ENCODE results near the gene SPAST.

- TF ChIP-seq TAF1 (IDR thresholded peaks at IDR 0.05; ENCODE audit: borderline replicate concordance, low read depth, low read length) = no peak
- TF ChIP-seq POLR2AphosphoS5 (IDR thresholded peaks at IDR 0.05; ENCODE audit: low read depth, low read length) = no peak
Observed at GRCh38 chr2:32200814-32201213, 137.5 kb downstream of the SPAST start.
